Gastrocnemius medialis (tissue), 4 donors: ENCODE results near the gene NRN1L. TPM values are rescaled to one million over a fixed set of nuclear protein-coding genes. Genes with fewer than 3 reads are reported as not detected.

ENCODE experiments used
- ATAC-seq, 2 donors: fragments of 150-250 bp; one replicate each; pipeline ENCODE4 v1.9.1; 2016
- DNase-seq, 2 donors: peaks; one replicate each; pipeline ENCODE4 v3.0.0-alpha.2; 2019
- H3K27ac ChIP-seq, 4 donors: fragments of 200-600 bp; sonication (generic); 1 replicate in 1 of 4; 2 replicates in 3 of 4; pipeline ENCODE4 v1.5.1; 2016 to 2018; ENCODE audit warnings: mild to moderate bottlenecking in 2 of 4, moderate library complexity in 1 of 4
- H3K27me3 ChIP-seq, 3 donors: fragments of 200-600 bp; sonication (generic) in 2 of 3; 1 replicate in 1 of 3; 2 replicates in 2 of 3; pipeline versions ENCODE4 v1.5.1 to v1.6.0; 2016 to 2019; ENCODE audit warnings: mild to moderate bottlenecking in 1 of 3, moderate library complexity in 1 of 3
- H3K36me3 ChIP-seq, 2 donors: fragments of 200-600 bp; sonication (generic) in 1 of 2; one replicate each; pipeline ENCODE4 v1.5.1; 2017 to 2018
- H3K4me1 ChIP-seq, 2 donors: fragments of 200-600 bp; sonication (generic) in 1 of 2; one replicate each; pipeline ENCODE4 v1.5.1; 2016 to 2017; ENCODE audit warnings: mild to moderate bottlenecking in 2 of 2
- H3K4me3 ChIP-seq, 4 donors: fragments of 200-600 bp; sonication (generic) in 3 of 4; 1 replicate in 1 of 4; 2 replicates in 3 of 4; pipeline ENCODE4 v1.5.1; 2016 to 2019; ENCODE audit warnings: mild to moderate bottlenecking in 2 of 4
- H3K9me3 ChIP-seq, 3 donors: fragments of 200-600 bp; sonication (generic) in 2 of 3; 1 replicate in 1 of 3; 2 replicates in 2 of 3; pipeline ENCODE4 v1.5.1; 2016 to 2019
- CTCF ChIP-seq, 5 experiments: fragments of 450-650 bp in 3 of 5; fragments of 200-600 bp in 2 of 5; sonication (generic) in 2 of 5; IDR thresholded peaks in 4 of 5; conservative IDR thresholded peaks in 1 of 5; 1 replicate in 4 of 5; 2 replicates in 1 of 5; pipeline ENCODE4 v1.5.1; 2016 to 2019; ENCODE audit warnings: antibody characterized with exemption in 5 of 5, mild to moderate bottlenecking in 3 of 5, moderate library complexity in 3 of 5
- POLR2A ChIP-seq, 2 donors: fragments of 450-650 bp; IDR thresholded peaks; one replicate each; pipeline ENCODE4 v1.6.1; 2017; ENCODE audit warnings: antibody characterized with exemption in 2 of 2, mild to moderate bottlenecking in 2 of 2, moderate library complexity in 2 of 2
- in situ Hi-C, 4 donors: fragments of 200-750 bp; cut with MboI; loops; one replicate each; pipeline versions ENCODE4 v1.15.0 to v1.8.0; 2017; ENCODE audit warnings: low sequenced_read_pairs in 4 of 4
- intact Hi-C: fragments of 100-400 bp; cut with DNase I; formaldehyde crosslinking; loops from one replicate; pipeline ENCODE4 v1.15.1; 2023; ENCODE audit warnings: low total_unique reads
- total RNA-seq, 4 donors: library from RNA; depleted of rRNA; stranded (reverse); fragments of >200 nt; gene quantifications; one replicate each; pipeline versions ENCODE4 v1.1.0 to v1.2.3, GENCODE V29; 2016

The NRN1L gene
- total RNA-seq, 4 donors from 2014 or later = 0.87 to 2.8 (median 1.1) TPM; not detected in 1

GRCh38 chr16:67926181-67926750, 41.6 kb downstream of the NRN1L start:
- peak in 2 of 5 experiments; percentile 14 to 19 for TF ChIP-seq CTCF (IDR thresholded peaks at IDR 0.05 in 4 of 5, conservative IDR thresholded peaks at IDR 0.05 in 1 of 5)
- peak in 1 of 2 donors; percentile 43 for TF ChIP-seq POLR2A (IDR thresholded peaks at IDR 0.05)
- in situ Hi-C loops = loop anchor here (5.0 to 10.0 kb wide), 3 partner anchors 101 to 111 kb away; no protein-coding TSS in a partner anchor
- peak overlapping the region; percentile 66 to 81 (median 78) for H3K27ac ChIP-seq

GRCh38 chr16:67927131-67927941, 42.7 kb downstream of the NRN1L start:
- in situ Hi-C loops = loop anchor here (5.0 to 10.0 kb wide), 3 partner anchors 103 to 113 kb away; no protein-coding TSS in a partner anchor
- TF ChIP-seq POLR2A (IDR thresholded peaks at IDR 0.05) = no peak
- TF ChIP-seq CTCF (IDR thresholded peaks at IDR 0.05 in 4 of 5, conservative IDR thresholded peaks at IDR 0.05 in 1 of 5) = no peak
- ATAC-seq (no peak), DNase-seq (peak in 1 of 2 donors; percentile 16)
- H3K4me1 ChIP-seq = peaks cover 33 to 44% of the 10 kb centered on the region in 2 donors
- peak overlapping the region; percentile 66 to 81 (median 78) for H3K27ac ChIP-seq
- no peaks in the 10 kb centered on the region for H3K27me3 ChIP-seq
- intact Hi-C loops = loop anchor here (5.0 to 10.0 kb wide), 2 partner anchors 85 to 253 kb away; partner anchors contain the start of gene THAP11
- H3K36me3 ChIP-seq = peaks cover 0 to 10% of the 10 kb centered on the region in 2 donors
- no peaks in the 10 kb centered on the region for H3K9me3 ChIP-seq
- H3K4me3 ChIP-seq = no peak overlapping the region

More at GRCh38 chr16:67926181-67926750, 41.6 kb downstream of the NRN1L start:
- peak in 1 of 2 donors; percentile 67 for DNase-seq
- Histone ChIP-seq H3K36me3 (peaks cover 0 to 10% of the 10 kb centered on the region in 2 donors), H3K27me3 (no peaks in the 10 kb centered on the region), H3K4me1 (peaks cover 44 to 55% of the 10 kb centered on the region in 2 donors), H3K4me3 (peak overlapping the region in 1 of 4 donors; percentile 28), H3K9me3 (no peaks in the 10 kb centered on the region)
- intact Hi-C loops = loop anchor here (5.0 to 10.0 kb wide), 2 partner anchors 84 to 251 kb away; partner anchors contain the start of gene THAP11
- peak; percentile 66 to 71 for ATAC-seq

GRCh38 chr16:67928147-67928546, 43.5 kb downstream of the NRN1L start:
- in situ Hi-C loops = loop anchor here (5.0 to 10.0 kb wide), 3 partner anchors 103 to 113 kb away; no protein-coding TSS in a partner anchor
- H3K4me1 ChIP-seq = peaks cover 33 to 40% of the 10 kb centered on the region in 2 donors
- ATAC-seq = no peak

More at GRCh38 chr16:67928147-67928546, 43.5 kb downstream of the NRN1L start:
- H3K9me3 ChIP-seq = no peaks in the 10 kb centered on the region
- H3K4me3 ChIP-seq = no peak overlapping the region
- H3K27ac ChIP-seq = peak overlapping the region in 2 of 4 donors; percentile 60 to 66
- H3K36me3 ChIP-seq = peaks cover 0 to 10% of the 10 kb centered on the region in 2 donors
- TF ChIP-seq CTCF (IDR thresholded peaks at IDR 0.05 in 4 of 5, conservative IDR thresholded peaks at IDR 0.05 in 1 of 5) (no peak), POLR2A (IDR thresholded peaks at IDR 0.05) (no peak)
- peak in 1 of 2 donors; percentile 11 for DNase-seq
- H3K27me3 ChIP-seq = no peaks in the 10 kb centered on the region
- intact Hi-C loops = loop anchor here (1.0 to 10.0 kb wide), 4 partner anchors 44 to 253 kb away; partner anchors contain the start of genes NRN1L and THAP11
